OCI-LY3 (cell line): Measurements from ENCODE around the gene STXBP4.

Experiments used
- H2AFZ ChIP-seq: fragments of 200-600, 300-600 bp; shearing (Covaris generic); 2 replicates; pipeline ENCODE4 v1.6.0; 2014; ENCODE audit warnings: antibody characterized with exemption, low read depth, low read length
- H3K27ac ChIP-seq: fragments of 200-600, 300-600 bp; sonication (generic); 2 replicates; pipeline ENCODE4 v1.5.1; 2014; ENCODE audit warnings: mild to moderate bottlenecking, low read length, moderate library complexity, mixed read lengths
- H3K27me3 ChIP-seq: fragments of 200-600, 300-600 bp; sonication (generic); 2 replicates; pipeline ENCODE4 v1.6.1; 2014; ENCODE audit warnings: low read depth, low read length, mixed read lengths
- H3K36me3 ChIP-seq: fragments of 200-600, 300-600 bp; sonication (generic); replicated peaks from 2 replicates; pipeline ENCODE3; 2014; ENCODE audit warnings: low read depth, low read length, mixed read lengths
- H3K4me1 ChIP-seq: fragments of 300-600, 200-600 bp; sonication (generic); 2 replicates; pipeline ENCODE4 v1.6.1; 2014; ENCODE audit warnings: low read length, mixed read lengths
- H3K4me2 ChIP-seq: fragments of 200-600, 300-600 bp; sonication (generic); 2 replicates; pipeline ENCODE4 v1.6.1; 2014; ENCODE audit warnings: low read length, mixed read lengths
- H3K4me3 ChIP-seq: fragments of 300-600, 200-600 bp; sonication (generic); 2 replicates; pipeline ENCODE4 v1.5.1; 2014; ENCODE audit warnings: antibody characterized with exemption, mild to moderate bottlenecking, low read length, moderate library complexity
- H3K79me2 ChIP-seq: fragments of 300-600, 200-600 bp; shearing (Covaris generic); 2 replicates; pipeline ENCODE4 v1.6.1; 2014; ENCODE audit warnings: mild to moderate bottlenecking, low read length, mixed read lengths
- H3K9ac ChIP-seq: fragments of 300-600, 200-600 bp; shearing (Covaris generic); 2 replicates; pipeline ENCODE4 v1.6.0; 2014; ENCODE audit warnings: mild to moderate bottlenecking, low read length, moderate library complexity
- H3K9me3 ChIP-seq: fragments of 200-600, 300-600 bp; shearing (Covaris generic); 2 replicates; pipeline ENCODE4 v1.6.1; 2014; ENCODE audit warnings: low read length, mixed read lengths; ENCODE audit not compliant: insufficient read depth
- H4K20me1 ChIP-seq: fragments of 200-600, 300-600 bp; sonication (generic); 2 replicates; pipeline ENCODE4 v1.6.1; 2016; ENCODE audit warnings: low read length, mixed read lengths; ENCODE audit not compliant: insufficient read depth
- EZH2phosphoT487 ChIP-seq: fragments of 200-600 bp; shearing (Covaris generic); IDR thresholded peaks from 2 replicates; pipeline ENCODE4 v1.6.1; 2018; ENCODE audit warnings: antibody characterized with exemption, mixed run types, low read depth
- TF ChIP-seq, protein P1 (sequence below): fragments of 200-600, 300-600 bp; sonication (generic); IDR thresholded peaks from 2 replicates; pipeline ENCODE4 v1.5.1; 2014; ENCODE audit warnings: antibody characterized with exemption, low read length, low read depth

The STXBP4 gene

GRCh38 chr17:54985476-54985875 is 16.9 kb downstream of the STXBP4 start:
- Histone ChIP-seq H3K4me3 (no peak overlapping the region), H3K27ac (no peak overlapping the region), H3K36me3 (no peaks in the 10 kb centered on the region), H3K9ac (no peak overlapping the region), H3K9me3 (no peaks in the 10 kb centered on the region), H3K4me1 (no peaks in the 10 kb centered on the region), H3K27me3 (no peaks in the 10 kb centered on the region), H3K4me2 (no peak overlapping the region), H2AFZ (no peak overlapping the region), H4K20me1 (no peaks in the 10 kb centered on the region), H3K79me2 (no peaks in the 10 kb centered on the region)
- TF ChIP-seq, protein P1, sequence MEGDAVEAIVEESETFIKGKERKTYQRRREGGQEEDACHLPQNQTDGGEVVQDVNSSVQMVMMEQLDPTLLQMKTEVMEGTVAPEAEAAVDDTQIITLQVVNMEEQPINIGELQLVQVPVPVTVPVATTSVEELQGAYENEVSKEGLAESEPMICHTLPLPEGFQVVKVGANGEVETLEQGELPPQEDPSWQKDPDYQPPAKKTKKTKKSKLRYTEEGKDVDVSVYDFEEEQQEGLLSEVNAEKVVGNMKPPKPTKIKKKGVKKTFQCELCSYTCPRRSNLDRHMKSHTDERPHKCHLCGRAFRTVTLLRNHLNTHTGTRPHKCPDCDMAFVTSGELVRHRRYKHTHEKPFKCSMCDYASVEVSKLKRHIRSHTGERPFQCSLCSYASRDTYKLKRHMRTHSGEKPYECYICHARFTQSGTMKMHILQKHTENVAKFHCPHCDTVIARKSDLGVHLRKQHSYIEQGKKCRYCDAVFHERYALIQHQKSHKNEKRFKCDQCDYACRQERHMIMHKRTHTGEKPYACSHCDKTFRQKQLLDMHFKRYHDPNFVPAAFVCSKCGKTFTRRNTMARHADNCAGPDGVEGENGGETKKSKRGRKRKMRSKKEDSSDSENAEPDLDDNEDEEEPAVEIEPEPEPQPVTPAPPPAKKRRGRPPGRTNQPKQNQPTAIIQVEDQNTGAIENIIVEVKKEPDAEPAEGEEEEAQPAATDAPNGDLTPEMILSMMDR: no peak
- TF ChIP-seq EZH2phosphoT487: no peak

DNA sequence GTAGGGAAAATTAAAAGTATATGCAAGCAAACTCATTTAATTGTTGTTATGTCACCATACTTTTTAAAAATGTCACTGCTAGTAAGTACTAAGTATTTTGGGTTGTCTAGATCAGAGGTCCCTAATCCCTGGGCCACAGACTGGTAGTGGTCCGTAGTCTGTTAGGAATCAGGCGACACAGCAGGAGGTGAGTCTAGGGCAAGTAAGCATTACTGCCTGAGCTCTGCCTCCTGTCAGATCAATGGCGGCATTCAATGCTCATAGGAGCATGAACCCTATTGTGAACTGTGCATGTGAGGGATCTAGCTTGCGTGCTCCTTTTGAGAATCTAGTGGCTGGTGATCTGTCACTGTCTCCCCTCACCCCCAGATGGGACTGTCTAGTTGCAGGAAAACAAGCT is 21.6 kb downstream of the STXBP4 start:
- Histone ChIP-seq H3K9ac (no peak overlapping the region), H3K4me2 (no peak overlapping the region), H3K4me1 (no peaks in the 10 kb centered on the region), H3K4me3 (no peak overlapping the region), H3K9me3 (no peaks in the 10 kb centered on the region), H4K20me1 (no peaks in the 10 kb centered on the region), H3K27ac (no peak overlapping the region), H3K36me3 (no peaks in the 10 kb centered on the region), H2AFZ (no peak overlapping the region), H3K27me3 (no peaks in the 10 kb centered on the region), H3K79me2 (no peaks in the 10 kb centered on the region)
- TF ChIP-seq, protein P1: no peak
- TF ChIP-seq EZH2phosphoT487: no peak

GRCh38 chr17:54991567-54991966 is 23.0 kb downstream of the STXBP4 start:
- H3K4me3 ChIP-seq: no peak overlapping the region
- TF ChIP-seq EZH2phosphoT487: no peak
- TF ChIP-seq, protein P1: no peak
- no peak overlapping the region for H2AFZ ChIP-seq
- H3K4me2 ChIP-seq: no peak overlapping the region
- H4K20me1 ChIP-seq: no peaks in the 10 kb centered on the region
- H3K79me2 ChIP-seq: no peaks in the 10 kb centered on the region
- H3K27me3 ChIP-seq: no peaks in the 10 kb centered on the region
- H3K4me1 ChIP-seq: no peaks in the 10 kb centered on the region
- no peaks in the 10 kb centered on the region for H3K36me3 ChIP-seq
- H3K9me3 ChIP-seq: no peaks in the 10 kb centered on the region
- H3K27ac ChIP-seq: no peak overlapping the region
- H3K9ac ChIP-seq: no peak overlapping the region

DNA sequence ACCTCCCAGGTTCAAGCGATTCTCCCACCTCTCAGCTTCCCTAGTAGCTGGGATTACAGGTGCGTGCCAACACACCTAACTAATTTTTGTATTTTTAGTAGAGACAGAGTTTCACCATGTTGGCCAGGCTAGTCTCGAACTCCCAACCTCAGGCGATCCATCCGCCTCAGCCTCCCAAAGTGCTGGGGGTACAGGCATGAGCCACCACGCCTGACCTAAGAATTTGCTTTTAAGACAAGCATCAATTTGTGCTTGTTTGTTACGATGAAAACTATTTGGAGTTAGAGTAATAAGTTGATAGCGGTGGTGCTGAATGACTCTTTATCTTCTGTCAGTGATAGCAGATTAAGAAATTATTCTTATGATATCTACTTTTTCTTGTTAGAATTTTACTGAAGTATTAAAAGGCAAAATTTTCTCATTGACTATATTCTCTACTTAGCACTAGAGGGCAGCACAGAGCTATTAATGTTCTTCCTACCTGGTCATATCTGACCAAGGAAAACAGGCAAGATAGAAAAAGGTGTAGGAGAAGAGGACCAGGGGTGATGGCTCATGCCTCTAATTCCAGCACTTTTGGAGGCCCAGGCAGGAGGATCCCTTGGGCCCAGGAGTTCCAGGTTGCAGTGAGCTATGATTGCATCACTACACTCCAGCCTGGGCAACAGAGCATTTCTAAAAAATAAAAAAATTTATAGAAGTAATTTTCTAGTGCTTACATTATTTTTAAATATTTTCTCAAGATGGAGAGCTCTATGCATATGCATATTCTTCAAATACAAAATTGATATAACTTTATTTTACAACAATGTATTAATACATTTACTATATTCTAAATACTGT is 24.5 kb downstream of the STXBP4 start:
- Histone ChIP-seq H2AFZ (no peak overlapping the region), H3K4me1 (no peaks in the 10 kb centered on the region), H3K4me3 (no peak overlapping the region), H3K36me3 (no peaks in the 10 kb centered on the region), H3K9ac (no peak overlapping the region), H3K27me3 (no peaks in the 10 kb centered on the region), H3K9me3 (no peaks in the 10 kb centered on the region), H4K20me1 (no peaks in the 10 kb centered on the region), H3K4me2 (no peak overlapping the region), H3K79me2 (no peaks in the 10 kb centered on the region), H3K27ac (no peak overlapping the region)
- no peak for TF ChIP-seq EZH2phosphoT487
- TF ChIP-seq, protein P1: peak; percentile 71
